Measurements from ENCODE around the gene SPATA32.

Gene SPATA32

GRCh38 chr17:45228763-45229539 lies 32.9 kb downstream of the SPATA32 start:
- peak; percentile 81 for DNase-seq (ENCODE audit: low spot score)

- peak; percentile 76 for DNase-seq (ENCODE audit: low spot score)
These were observed 33.8 kb downstream of the SPATA32 start for GRCh38 chr17:45227926-45228762.

- peak; percentile 84 for DNase-seq (ENCODE audit: low spot score)
These were observed 34.6 kb downstream of the SPATA32 start for GRCh38 chr17:45227101-45227925.

- peak; percentile 51 for DNase-seq (ENCODE audit: low spot score)
These were observed 35.3 kb downstream of the SPATA32 start for GRCh38 chr17:45226576-45226975.

DNA sequence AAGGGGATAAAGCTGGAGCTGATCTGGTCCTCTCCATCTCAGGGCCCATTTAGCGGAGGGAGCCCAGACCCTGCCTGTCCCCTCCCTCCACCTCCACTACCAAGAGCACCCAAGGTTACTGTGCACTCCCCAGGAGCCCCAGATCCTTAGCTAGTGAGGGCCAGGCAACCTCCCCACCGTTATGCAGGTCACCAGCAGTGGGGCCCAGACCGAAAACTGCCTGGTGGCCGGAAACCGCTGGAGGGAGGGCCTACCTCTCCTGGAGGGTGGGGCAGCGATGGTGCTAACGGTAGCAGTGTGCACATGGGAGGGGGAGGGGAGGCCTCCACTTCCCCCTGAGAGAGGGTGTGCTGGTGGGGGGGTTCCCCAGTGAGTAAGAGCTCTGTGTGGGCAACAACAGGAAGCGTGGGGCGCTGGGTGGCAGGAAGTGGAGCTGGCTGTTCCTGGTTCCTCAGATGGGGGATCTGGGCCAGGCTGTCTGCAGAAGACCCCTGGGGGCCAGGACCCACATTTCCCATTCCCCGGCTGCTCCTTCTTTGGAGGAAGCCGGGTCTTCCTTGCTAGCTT lies 35.8 kb downstream of the SPATA32 start:
- DNase-seq (ENCODE audit: low spot score), result peak; percentile 90

DNA sequence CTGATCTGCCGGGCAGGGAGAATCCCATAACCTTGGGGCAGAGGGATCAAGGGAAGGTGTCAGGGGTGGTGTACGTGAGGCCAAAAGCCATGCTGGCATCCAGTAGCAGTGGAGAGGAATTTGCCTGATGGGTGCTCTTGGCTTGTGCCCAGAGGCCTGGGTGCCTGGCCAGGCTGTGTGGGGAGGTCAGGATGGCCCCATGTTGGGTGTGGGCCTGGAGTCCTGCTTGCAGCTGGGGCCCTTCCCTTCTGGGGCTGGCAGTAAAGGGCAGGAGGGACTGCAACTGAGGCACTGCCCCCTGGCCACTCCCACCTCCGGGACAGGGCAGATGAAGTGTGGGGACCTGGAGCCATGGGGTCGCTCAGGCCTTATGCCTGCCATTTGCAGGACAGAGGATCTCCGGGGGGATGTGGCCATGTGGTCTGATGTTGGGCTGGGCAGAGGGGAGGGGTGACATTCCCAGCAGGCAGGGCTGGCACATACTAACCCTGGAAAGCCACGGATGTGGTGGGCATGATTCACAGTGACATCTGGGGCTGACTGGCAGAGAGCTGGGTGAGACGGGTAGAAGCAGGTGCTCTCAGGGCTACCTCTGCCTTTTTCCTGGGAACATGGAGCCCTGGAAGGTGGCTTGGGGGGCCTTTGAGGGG lies 36.7 kb downstream of the SPATA32 start:
- peak; percentile 36 for DNase-seq (ENCODE audit: low spot score)

- DNase-seq (ENCODE audit: low spot score), result no peak
These were observed 37.2 kb downstream of the SPATA32 start for GRCh38 chr17:45224671-45225050.

- peak; percentile 64 for DNase-seq (ENCODE audit: low spot score)
These were observed 38.1 kb downstream of the SPATA32 start for GRCh38 chr17:45223539-45224528.

DNA sequence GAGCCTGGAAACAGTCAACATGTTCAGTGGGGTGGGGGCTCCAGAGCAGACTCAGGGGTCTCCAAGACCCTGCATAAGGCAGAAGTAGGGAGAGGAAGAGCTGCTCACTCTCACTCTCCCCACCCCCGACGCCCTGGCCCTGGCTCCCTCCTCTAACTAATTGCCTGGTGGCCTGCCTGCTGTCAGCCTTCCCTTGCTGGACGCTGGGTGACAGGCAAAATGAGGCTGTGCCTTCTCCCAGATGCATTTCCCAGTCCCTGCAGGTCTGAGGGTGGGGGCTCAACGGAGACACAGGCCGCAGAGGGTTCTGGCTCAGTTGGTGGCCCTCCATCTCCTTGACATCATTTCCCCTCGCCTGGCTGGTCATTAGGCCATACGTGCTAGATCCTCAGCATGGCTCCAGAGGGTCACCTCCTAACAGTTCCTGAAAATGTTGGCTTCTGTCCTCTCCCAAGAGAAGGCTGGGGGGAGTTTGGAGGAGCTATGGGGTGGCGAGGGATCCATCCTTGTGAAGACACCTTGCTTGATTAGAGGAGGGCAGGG lies 38.8 kb downstream of the SPATA32 start:
- no peak for DNase-seq (ENCODE audit: low spot score)

GRCh38 chr17:45222289-45222995 lies 39.5 kb downstream of the SPATA32 start:
- DNase-seq (ENCODE audit: low spot score), result peak; percentile 65

GRCh38 chr17:45222014-45222288 lies 39.9 kb downstream of the SPATA32 start:
- no peak for DNase-seq (ENCODE audit: low spot score)

DNA sequence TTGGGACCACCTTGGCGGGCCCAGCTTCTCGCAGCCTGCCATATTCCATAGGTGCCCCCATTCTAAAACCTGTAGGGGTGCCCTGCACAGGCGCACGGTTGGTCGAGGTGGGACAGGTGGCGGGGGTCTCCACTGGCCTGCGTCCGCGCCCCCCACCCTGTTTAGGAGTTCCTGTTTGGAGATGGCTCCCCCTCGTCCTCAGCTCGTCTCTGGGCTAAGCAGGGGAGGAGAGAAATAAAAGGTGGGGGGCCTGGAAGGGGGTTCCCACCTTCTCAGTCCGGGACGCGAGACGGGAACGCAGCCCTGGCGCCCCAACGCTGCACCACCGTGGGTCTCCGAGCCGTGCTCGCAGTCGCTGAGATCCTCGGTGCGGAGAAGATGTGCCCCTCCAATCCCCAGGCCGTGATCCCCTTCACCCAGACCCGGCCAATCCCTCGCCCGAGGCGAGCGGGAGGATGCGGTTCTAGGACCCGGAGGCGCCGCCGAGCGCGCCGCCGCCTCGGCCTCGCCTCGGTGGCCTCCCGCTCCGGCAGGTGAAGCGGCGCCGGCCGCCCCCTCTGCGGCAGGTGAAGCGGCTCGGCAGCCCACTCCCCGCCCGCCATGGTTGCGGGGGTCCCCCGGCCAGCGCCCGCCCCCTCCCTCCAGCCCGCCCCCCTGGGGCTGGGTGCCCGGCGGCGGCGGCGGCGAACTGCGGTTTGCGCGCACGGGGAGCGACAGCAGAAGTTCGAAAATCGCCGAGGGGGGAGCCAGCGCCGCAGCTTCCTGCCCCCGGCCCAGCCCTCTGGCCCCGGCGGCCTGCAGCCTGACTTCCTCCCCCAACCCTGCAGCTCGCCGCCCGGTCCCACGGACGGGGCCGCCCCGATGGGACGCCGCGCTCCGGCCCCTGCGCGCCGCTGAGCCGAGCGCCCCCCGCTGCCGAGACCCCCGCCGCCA lies 40.5 kb downstream of the SPATA32 start, which contains the start of gene FMNL1:
FMNL1 (plus strand) TSS at position 805 of the 933 bp plus-strand sequence. CDS start 240 bp downstream, outside the sequence.
- DNase-seq (ENCODE audit: low spot score), result peak; percentile 52

DNA sequence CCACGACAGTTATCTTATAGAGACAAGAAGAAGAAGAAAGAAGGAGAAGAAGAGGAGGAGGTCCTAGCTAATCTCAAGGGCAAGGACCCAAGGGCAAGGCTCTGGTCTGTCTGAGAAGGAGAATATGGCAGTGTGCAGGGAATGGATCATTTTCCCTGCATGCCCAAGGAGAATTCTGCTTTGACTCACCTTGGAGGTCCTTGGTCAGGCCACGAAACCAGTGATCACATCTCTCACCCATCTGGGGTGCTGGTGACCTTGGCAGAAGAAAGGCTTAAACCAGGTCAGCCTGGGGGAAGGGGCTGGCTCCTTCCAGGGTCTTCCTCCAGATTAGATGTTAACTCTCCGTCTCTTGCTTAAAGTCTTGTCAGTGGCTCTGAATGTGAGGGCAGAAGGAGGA lies 41.8 kb downstream of the SPATA32 start:
- no peak for DNase-seq (ENCODE audit: low spot score)

DNA sequence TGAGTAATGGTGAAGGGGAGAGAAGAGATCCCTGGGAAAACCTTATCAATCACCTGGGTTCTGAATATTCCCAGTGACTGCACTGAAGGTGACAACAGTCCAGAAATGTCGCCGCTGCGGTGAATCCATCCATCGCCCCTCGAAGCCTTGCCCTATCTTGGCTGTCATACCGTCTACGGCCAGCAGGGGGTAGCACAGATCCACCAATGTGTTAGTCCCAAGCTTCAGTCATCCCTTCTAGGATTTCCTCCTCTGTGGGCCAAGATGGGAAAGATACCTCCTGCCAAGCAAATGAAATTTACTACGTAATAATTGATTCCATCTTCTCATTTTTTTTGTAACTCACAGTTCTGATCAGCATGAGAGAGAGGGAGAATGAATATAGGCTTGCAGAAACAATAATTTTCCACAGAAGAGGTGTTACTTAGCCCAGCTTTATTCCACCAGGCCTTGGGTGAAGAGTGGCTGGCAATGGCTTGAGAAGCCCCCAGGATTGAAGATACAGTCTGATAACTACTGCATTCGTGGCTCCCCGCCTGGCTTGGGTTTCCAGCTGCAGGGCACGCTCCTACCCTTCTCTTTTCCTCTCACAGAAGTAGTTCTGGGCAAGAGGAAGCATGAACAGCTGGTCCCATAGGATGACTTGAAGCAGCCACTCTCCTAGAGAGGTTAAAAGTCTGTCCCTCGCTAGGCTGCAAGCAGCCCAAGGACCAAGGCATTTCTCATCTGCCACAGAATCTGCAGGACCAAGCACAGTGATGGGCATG lies 42.8 kb downstream of the SPATA32 start:
- peak; percentile 87 for DNase-seq (ENCODE audit: low spot score)

All from NAMALWA (cell line).